HG03095 (cell line): ENCODE data around the gene TMEM116.
"Not testable (repeated sequence)": the region's sequence is repeated elsewhere in the genome, so short reads cannot be mapped to it uniquely, and the experiment has no call there.

Experiments
- ATAC-seq: cut with Tn5 transposase; IDR thresholded peaks from one replicate; pipeline ENCODE4 v1.9.1; 2021; ENCODE audit warnings: moderate library complexity; ENCODE audit not compliant: unreplicated experiment

The TMEM116 gene

DNA sequence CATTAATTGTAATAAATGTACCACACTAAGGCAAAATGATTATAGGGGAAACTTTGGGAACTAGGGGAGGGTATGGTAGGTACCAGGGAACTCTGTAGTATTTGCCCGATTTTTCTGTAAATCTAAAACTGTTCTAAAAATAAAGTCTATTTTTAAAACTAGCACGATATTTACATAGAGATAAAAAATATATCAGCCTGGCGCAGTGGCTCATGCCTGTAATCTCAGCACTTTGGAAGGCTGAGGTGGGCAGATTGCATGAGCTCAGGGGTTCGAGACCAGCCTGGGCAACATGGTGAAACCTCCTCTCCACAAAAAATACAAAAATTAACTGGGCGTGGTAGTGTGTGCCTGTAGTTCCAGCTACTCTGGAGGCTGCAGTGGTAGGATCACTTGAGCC is 32.4 kb downstream of the TMEM116 start:
- ATAC-seq, result no peak

DNA sequence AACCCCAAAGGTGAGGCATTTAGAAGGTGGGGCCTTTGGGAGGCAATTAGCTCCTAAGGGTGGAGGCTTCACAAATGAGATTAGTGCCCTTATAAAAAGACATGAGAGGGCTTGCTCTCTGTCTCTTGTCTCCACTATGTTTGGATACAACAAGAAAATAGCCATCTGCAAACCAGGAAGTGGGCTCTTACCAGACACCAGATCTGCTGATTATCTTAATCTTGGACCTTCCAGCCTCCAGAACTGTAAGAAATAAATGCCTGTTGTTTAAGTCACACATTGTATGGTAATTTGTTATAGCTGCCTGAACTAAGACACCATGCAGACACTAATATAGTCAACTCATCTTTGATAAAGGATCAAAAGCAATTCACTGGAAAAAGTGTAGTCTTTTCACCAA is 34.4 kb downstream of the TMEM116 start:
- ATAC-seq, result no peak

DNA sequence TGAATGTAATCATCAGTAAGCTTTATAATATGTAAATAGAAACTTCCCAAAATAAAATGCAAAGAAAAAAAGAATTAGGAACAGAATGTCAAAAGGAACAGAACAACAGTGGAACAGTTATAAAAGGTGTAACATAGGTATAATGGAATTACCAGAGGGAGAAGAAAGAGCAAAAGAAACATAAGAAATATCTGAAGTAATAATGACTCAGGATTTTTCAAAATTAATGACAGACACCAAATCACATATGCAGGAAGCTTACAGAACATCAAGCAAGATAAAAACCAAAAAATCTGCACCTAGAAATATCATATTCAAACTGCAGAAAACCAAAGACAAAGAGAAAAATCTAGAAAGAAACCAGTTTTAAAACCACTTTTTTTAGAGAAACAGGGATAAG is 36.1 kb downstream of the TMEM116 start:
- no peak for ATAC-seq

DNA sequence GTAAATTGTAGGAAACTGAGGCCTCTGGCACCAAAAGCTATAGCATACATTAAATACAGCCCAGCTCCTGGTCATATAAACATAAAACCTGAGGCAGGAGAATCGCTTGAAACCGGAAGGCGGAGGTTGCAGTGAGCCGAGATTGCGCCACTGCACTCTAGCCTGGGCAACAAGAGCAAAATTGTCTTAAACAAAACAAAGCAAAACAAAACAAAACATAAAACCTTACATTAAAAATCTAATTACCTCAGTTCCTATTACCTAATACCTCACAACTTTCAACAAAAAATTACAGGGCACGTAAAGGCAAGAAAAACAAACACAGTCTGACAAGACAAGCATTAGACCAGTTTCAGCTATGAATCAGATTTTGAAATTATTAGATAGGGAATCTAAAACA is 36.7 kb downstream of the TMEM116 start:
- no peak for ATAC-seq

DNA sequence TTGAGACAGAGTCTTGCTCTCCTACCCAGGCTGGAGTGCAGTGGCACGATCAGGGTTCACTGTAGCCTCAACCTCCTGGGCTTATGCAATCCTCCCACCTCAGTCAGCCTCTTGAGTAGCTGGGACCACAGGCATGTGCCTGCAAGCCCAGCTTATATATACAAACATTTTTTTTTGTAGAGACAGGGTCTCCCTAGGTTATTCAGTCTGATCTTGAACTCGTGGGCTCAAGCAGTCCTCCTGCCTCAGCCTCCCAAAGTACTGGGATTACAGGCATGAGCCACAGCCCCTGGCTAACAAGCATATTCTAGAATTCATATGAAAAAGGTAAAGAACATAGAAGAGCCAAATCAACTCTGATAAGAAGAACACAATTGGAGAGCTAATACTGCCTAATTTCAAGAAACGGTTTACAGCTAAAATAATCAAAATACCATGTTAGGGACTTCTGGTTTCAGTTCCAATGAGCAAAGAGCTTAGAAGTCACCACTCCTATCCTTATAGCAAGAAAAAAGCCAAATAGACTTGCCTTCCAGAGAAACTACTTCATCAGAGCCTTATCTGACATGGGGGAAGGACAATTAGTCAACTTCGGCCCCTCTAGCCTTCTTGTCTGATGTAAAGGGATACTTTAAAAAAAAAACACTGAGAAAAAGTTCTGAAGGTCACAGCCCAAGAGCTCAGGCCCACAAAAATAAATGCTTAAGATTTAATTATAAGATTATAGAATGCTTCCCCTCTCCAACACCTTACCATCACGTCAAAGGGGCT is 37.6 kb downstream of the TMEM116 start:
- no peak for ATAC-seq

DNA sequence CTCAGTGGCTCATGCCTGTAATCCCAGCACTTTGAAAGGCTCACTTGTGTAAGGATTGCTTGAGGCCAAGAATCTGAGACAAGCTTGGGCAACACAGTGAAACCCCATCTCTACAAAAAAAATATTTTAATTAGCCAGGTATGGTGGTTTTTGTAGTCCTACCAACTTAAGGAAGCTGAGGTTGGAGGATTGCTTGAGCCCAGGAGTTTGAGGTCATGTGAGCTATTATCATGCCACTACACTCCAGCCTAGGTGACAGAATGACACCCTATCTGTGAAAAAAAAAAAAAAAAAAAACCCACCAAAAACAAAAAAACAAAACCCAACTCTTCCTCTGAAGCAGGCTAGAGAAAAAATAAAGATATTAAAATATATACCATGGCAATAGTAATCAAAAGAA is 41.2 kb downstream of the TMEM116 start:
- no peak for ATAC-seq

DNA sequence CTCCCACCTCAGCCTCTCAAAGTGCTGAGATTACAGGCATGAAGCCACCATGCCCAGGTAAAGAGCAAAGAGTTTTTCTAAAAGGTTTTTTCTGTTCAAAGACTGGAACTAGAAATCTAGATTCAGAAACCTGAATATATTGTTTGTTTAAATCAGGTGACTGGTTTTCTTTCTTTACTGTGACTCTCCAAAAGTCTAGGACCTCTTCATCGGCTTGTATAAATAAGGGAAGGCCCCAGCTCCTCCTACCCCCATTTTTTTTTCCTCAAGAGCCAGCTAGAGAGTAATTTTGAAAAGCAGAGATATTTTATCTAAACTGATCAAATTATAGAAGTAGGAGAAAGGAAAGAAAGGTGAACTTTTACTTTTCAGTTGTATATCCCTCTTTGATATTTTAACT is 48.0 kb downstream of the TMEM116 start:
- ATAC-seq, result no peak

DNA sequence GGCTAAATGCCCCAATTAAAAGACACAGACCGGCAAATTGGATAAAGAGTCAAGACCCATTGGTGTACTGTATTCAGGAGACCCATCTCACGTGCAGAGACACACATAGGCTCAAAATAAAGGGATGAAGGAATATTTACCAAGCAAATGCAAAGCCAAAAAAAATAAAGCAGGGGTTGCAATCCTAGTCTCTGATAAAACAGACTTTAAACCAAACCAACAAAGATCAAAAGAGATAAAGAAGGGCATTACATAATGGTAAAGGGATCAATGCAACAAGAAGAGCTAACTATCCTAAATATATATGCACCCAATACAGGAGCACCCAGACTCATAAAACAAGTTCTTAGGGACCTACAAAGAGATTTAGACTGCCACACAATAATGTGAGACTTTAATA is 53.4 kb downstream of the TMEM116 start:
- ATAC-seq, result not testable (repeated sequence)

DNA sequence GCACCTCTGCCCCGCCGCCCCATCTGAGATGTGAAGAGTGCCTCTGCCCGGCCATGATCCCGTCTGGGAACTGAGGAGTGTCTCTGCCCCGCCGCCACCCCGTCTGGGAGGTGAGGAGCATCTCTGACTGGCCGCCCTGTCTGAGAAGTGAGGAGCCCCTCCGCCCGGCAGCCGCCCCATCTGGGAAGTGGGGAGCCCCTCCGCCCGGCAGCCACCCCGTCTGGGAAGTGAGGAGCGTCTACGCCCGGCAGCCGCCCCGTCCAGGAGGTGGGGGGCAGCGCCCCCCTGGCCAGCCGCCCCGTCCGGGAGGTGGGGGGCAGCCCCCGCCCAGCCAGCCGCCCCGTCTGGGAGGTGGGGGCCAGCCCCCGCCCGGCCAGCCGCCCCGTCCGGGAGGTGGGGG is 55.7 kb downstream of the TMEM116 start:
- ATAC-seq, result not testable (repeated sequence)

DNA sequence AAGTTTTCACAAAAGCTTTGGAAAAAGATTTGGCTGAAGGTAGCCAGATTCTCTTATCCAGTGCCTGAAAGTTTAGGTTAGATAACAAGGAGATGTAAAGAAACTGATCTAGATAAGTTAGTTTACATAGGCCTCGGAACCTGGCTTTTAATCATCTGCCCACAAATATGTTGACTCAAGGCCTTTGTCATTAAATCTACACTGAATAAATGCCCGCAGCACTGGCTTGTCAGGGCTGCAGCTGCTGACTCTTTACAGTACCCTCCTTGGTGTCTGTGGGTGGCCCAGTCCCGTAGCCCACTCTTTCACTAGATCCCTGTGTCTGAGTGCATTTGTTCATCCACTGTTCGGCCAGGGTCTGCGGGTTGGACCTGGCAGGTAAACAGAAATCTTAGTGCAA is 58.0 kb downstream of the TMEM116 start:
- no peak for ATAC-seq

DNA sequence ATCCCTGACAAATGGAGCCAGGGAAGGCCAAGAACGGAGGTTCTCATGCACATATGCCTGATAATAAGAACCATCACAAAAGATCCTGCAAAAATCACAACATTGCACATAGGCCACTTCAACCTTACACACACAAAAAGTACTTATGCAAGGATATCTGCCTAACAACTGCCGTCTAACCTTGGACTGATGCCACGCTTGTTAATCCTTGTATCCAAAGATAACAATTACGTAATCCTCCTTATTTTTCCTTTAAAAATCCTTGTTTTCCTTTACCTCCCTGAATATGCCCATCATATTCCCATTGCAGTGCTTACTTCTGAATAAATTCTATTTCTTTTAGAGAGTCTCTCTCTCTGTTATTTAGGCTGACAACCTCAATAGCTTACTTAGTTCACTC is 59.5 kb downstream of the TMEM116 start:
- no peak for ATAC-seq

DNA sequence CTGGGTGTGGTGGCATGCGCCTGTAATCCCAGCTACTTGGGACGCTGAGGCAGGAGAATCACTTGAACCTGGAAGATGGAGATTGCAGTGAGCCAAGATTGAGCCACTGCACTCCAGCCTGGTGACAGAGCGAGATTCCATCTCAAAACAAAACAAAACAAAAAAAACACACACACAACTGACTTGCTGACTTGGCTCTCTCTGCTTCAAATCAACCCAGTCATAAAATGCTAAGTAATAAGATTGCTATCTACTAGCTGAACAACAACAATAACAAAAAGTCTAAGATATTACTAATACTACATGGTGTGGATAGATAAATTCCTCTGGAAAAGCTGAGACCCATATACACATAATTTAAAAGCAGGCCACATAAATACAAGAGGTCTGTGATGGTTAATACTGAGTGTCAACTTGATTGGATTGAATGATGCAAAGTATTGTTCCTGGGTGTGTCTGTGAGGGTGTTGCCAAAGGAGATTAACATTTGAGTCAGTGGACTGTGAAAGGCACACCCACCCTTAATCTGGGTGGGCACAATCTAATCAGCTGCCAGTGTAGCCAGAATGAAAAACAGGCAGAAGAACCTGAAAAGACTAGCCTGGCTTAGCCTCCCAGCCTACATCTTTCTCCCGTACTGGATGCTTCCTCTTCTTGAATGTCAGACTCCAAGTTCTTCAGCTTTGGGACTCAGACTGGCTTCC is 60.7 kb downstream of the TMEM116 start:
- not testable (repeated sequence) for ATAC-seq

DNA sequence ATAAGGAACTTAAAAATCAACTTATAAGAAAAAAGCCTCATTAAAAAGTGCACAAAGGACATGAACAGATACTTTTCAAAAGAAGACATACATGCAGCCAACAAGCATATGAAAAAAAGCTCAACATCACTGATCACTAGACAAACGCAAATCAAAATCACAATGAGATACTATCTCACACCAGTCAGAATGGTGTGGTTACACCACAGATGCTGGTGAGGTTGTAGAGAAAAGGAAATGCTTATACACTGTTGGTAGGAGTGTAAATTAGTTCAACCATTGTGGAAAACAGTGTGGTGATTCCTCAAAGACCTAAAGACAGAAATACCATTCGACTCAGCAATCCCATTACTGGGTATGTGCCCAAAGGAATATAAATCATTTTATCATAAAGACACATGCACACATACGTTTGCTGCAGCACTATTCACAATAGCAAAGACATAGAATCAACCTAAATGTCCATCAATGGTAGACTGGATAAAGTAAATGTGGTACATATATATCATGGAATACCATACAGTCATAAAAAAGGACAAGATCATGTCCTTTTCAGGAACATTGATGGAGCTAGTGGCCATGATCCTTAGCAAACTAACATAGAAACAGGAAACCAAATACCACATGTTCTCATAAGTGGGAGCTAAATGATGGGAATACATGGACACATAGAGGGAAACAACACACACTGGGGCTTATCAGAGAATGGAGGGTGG is 61.8 kb downstream of the TMEM116 start:
- ATAC-seq, result not testable (repeated sequence)

DNA sequence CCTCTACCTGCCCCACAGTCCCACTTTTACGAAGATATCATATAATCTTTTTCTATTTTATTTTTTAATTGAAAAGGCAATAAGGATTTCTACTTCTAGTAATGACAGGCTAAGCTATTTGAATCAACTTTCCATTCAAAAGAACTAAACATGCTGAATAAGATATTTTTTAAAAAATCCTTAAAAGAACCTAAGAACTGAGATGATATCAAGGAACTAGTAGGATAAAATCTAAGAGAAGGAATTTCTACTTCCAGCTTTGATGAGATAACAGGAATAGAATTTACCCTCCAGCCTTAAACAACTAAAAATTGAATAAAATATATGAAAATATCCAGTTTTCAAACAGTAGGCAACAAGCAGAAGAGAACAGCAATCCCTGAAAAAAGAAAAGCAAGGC is 69.0 kb downstream of the TMEM116 start:
- no peak for ATAC-seq

DNA sequence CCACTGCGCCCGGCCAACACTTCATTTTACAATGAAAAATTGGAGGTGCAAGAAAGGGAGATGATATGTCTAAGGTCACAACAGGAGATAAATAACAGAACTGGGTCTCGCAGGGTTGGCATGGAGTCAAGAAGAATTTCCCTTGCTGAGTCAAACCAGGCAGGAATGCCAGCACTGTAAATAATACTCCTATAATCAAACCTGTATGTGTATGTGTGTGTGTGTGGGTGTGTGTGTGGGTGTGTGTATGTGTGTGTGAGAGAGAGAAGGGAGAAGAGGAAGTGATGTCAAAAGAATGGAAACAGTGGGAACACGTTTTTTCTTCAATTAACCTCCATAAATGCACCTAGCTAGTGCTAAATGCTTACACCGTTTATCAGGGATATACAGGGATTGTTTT is 70.4 kb downstream of the TMEM116 start:
- no peak for ATAC-seq

DNA sequence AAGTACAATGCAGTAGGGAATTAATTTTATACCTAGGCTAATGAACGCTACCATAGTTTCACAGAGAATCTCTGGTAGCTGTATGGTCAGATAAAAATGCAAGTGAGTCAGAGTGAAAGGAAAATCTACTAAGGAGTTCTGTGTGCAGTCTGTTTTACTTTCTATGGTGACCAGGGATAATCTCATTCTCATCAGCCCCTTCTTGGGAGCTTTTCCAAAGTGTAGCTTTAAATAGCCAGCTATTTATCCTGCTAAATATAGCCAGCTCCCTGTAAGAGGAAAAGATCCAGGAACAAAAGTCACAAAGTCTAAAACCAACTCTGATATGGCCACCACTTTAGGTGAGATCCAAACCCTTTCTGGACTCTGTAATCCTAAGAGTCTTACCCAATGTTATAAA is 75.5 kb downstream of the TMEM116 start:
- ATAC-seq, result no peak

DNA sequence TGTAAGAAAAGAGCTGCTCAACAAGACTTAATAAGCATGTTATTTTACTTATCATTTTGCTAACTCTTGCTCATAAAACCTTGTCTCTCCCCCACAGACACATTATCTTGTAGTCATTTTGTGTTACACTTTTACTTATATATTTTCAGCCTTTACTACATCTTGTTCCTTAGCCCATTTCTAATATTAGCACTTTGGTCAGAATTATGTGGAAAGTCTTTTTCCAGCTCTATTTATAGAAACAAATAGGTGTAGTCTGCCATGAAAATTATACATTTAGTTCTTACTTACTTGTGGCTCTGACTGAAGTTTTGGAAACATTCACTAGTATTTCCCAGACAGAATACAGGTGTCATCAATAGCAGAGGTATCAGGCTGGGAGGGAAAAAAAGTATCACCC is 76.1 kb downstream of the TMEM116 start:
- ATAC-seq, result no peak

DNA sequence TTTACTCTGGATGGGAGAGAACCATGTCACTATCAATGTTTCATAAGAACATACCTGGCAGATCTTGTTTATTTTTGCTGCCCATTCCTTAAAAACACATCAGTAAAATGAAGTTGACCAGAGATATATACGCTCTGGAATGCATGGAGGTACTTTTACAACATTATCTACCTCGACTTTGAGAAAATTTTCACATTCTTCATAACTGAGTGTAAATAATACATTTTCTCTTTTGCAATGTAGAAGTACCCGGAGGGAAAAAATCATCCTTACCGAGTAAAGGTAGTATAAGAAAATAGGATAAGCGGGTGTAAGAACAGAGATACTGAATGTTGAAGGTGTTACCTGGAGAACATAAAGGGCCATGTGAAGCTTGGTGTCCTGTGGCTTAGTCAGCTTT is 80.7 kb downstream of the TMEM116 start:
- no peak for ATAC-seq

DNA sequence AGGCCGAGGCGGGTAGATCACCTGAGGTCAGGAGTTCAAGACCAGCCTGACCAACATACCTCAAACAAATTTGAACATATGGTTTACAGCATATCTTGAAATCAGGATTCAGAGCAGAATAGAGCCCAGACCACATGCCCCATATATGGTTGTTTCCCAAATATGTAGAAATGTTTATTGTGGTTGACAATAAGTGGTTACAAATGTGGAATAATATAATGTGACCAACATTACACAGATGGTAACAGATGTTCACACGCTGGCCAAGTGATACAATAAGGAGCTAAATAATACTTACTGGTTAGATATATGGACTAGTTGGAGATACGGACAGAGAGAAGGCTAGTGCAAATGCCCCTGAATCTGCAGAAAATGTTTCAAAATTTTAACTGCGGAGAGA is 85.6 kb downstream of the TMEM116 start:
- ATAC-seq, result no peak

DNA sequence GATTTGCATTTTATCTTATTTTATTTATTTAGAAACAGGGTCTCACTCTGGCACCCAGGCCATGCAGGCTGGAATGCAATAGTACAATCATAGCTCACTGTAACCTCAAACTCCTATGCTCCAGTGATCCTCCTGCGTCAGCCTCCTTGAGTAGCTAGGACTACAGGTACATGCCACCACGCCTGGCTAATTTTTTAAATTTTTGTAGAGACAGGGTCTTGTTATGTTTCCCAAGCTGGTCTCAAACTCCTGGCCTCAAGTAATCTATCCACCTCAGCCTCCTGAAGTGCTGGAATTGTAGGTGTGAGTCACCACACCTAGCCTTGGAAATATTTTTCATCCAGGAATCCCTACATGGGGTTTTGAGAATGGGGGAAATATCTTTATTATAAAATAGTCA is 86.3 kb downstream of the TMEM116 start:
- no peak for ATAC-seq

DNA sequence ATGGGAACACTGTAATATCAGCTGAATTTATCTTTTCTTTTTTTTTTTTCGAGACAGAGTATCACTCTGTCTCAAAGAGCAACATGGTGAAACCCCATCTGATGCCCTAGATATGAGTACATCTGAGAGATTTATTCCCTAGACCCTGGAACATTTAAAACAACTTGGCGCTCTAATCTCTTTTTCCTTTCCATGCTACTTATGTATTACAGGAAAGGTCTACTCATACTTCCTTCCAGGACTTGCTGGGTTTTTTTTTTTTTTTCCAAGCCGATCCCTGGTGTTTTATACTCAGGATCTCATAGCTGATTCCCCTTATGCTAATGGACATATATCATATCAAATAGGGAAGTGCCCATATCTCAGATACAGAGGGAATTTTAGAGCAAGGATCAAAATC is 87.8 kb downstream of the TMEM116 start:
- no peak for ATAC-seq

DNA sequence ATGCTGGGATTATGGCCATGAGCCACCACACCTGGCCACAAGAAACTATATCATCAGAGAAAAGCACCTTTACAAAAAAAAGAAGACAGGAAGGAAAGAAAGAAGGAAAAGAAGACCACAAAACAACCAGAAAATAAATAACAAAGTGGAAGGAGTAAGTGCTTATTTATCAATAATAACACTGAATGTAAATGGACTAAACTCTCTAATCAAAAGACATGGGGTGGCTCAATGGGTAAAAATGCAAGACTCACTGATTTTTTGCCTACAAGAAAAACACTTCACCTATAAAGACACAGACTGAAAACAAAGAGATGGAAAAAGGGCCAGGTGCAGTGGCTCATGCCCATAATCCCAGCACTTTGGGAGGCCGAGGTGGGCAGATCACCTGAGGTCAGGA is 105.2 kb downstream of the TMEM116 start:
- ATAC-seq, result no peak
